OCI-LY1 (cell line): Measurements from ENCODE around the gene SEPTIN2.

ENCODE experiments used
- EZH2 ChIP-seq: fragments of 200-600 bp; sonication (generic), shearing (Covaris generic); IDR thresholded peaks from 2 replicates; pipeline ENCODE4 v1.8.0; 2017; ENCODE audit warnings: borderline replicate concordance, mixed run types, mild to moderate bottlenecking, antibody characterized with exemption, low read length, moderate library complexity, mixed read lengths
- TF ChIP-seq, protein P1 (sequence below): fragments of 200-600 bp; sonication (generic), shearing (Covaris generic); IDR thresholded peaks from 2 replicates; pipeline ENCODE4 v1.5.1; 2017; ENCODE audit warnings: mild to moderate bottlenecking, antibody characterized with exemption, low read length, moderate library complexity, mixed read lengths

DNA sequence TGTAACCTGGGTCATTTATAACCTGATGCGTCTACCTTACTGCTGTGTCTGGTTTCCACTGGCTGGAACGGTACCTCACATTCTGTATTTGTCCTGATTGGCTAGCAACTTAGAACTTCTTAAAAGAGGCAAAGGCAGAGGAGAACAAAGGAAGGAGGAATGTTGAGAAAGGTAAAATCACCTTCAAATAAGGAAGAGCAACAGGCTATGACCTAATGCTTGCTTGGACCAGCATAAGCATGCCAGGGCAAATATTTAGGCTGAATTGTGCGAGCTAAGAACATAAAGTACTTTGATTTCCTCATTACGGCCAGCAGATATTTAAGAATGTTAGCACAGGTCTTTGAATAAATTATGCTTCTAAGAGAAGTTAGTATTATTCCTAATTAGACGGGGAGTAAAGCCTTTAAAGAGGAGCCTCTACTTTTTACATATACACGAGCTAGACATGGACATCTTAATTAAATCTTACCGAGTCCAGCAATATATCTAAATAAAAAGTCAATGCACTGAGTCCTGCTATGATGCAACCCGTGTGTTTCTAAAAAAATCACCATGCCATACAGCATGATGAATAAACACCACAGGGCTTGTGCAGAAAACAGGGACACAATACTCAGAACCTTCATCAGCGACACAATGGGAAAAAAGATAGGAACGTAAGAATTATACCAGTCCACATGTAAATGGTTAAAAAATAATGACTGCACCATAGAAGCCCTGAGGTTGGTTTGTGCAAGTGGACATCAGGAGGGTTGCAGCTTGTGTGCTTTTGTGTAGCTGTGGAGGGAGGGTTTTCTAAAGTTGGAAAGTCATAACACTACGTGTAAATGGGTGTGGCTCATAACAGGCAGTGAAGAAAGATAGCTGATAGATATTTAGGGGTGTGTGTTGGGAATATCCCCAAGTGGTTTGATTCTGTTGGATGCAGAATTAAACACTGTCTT lies 14.2 kb downstream of the SEPTIN2 start:
- TF ChIP-seq, protein P1, sequence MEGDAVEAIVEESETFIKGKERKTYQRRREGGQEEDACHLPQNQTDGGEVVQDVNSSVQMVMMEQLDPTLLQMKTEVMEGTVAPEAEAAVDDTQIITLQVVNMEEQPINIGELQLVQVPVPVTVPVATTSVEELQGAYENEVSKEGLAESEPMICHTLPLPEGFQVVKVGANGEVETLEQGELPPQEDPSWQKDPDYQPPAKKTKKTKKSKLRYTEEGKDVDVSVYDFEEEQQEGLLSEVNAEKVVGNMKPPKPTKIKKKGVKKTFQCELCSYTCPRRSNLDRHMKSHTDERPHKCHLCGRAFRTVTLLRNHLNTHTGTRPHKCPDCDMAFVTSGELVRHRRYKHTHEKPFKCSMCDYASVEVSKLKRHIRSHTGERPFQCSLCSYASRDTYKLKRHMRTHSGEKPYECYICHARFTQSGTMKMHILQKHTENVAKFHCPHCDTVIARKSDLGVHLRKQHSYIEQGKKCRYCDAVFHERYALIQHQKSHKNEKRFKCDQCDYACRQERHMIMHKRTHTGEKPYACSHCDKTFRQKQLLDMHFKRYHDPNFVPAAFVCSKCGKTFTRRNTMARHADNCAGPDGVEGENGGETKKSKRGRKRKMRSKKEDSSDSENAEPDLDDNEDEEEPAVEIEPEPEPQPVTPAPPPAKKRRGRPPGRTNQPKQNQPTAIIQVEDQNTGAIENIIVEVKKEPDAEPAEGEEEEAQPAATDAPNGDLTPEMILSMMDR, result no peak
- no peak for TF ChIP-seq EZH2
